GM19023 (cell line): ENCODE measurements around the gene LTV1.
A peak's percentile ranks its signal among the peaks of the same experiment; 100 is the strongest.
"Not testable (repeated sequence)": the region's sequence is repeated elsewhere in the genome, so short reads cannot be mapped to it uniquely, and the experiment has no call there.

ENCODE experiments used
- ATAC-seq: cut with Tn5 transposase; IDR thresholded peaks from one replicate; pipeline ENCODE4 v1.9.1; 2021; ENCODE audit warnings: mild to moderate bottlenecking, moderate library complexity; ENCODE audit not compliant: unreplicated experiment

The LTV1 gene

GRCh38 chr6:143842902-143843676, at the start of gene LTV1:
LTV1 (plus strand) TSS chr6:143843338; CDS start chr6:143843478, 140 bp downstream.
- ATAC-seq = peak; percentile 100

- not testable (repeated sequence) for ATAC-seq
Observed at GRCh38 chr6:143796551-143796950, 46.6 kb upstream of the LTV1 start.

GRCh38 chr6:143798487-143798886, 44.7 kb upstream of the LTV1 start:
- ATAC-seq = not testable (repeated sequence)

GRCh38 chr6:143802833-143803565, 40.1 kb upstream of the LTV1 start:
- ATAC-seq = no peak

- ATAC-seq = no peak
Observed at GRCh38 chr6:143803769-143804568, 39.2 kb upstream of the LTV1 start.

- ATAC-seq = no peak
Observed at GRCh38 chr6:143804835-143805239, 38.3 kb upstream of the LTV1 start.

- ATAC-seq = no peak
Observed at GRCh38 chr6:143806282-143807102, 36.6 kb upstream of the LTV1 start.

GRCh38 chr6:143807103-143807772, 35.9 kb upstream of the LTV1 start:
- no peak for ATAC-seq

- no peak for ATAC-seq
Observed at GRCh38 chr6:143810745-143811144, 32.4 kb upstream of the LTV1 start.

- no peak for ATAC-seq
Observed at GRCh38 chr6:143811501-143812157, 31.5 kb upstream of the LTV1 start.

- ATAC-seq = no peak
Observed at GRCh38 chr6:143817621-143818020, 25.5 kb upstream of the LTV1 start.

- ATAC-seq = no peak
Observed at GRCh38 chr6:143821359-143821758, 21.8 kb upstream of the LTV1 start.

- no peak for ATAC-seq
Observed at GRCh38 chr6:143822584-143823024, 20.5 kb upstream of the LTV1 start.

GRCh38 chr6:143823548-143823947, 19.6 kb upstream of the LTV1 start:
- ATAC-seq = no peak

GRCh38 chr6:143828572-143828971, 14.6 kb upstream of the LTV1 start:
- ATAC-seq = no peak

GRCh38 chr6:143836150-143836549, 7.0 kb upstream of the LTV1 start:
- no peak for ATAC-seq

GRCh38 chr6:143838395-143838794, 4.7 kb upstream of the LTV1 start:
- ATAC-seq = no peak

- ATAC-seq = no peak
Observed at GRCh38 chr6:143839196-143839595, 3.9 kb upstream of the LTV1 start.

- ATAC-seq = no peak
Observed at GRCh38 chr6:143840595-143841265, 2.4 kb upstream of the LTV1 start.
